Hematopoietic multipotent progenitor cell treated with erythropoietin and hydrocortisone succinate and interleukin-3 and kit ligand, for 15 days (in vitro differentiated cells): ENCODE data around the gene PDGFC.

Experiments used
- DNase-seq: peaks from one replicate; pipeline ENCODE4 v3.0.0-alpha.2; 2015; ENCODE audit warnings: low spot score

PDGFC gene

GRCh38 chr4:156971676-156972378, at the start of gene PDGFC:
Gene PDGFC, minus strand, starts transcription at chr4:156971799. Its CDS starts 896 bp downstream, at chr4:156970903.
- DNase-seq: peak; percentile 11

- no peak for DNase-seq
Measured at GRCh38 chr4:157020882-157021281, 49.3 kb upstream of the PDGFC start.

GRCh38 chr4:157018920-157019490, 47.4 kb upstream of the PDGFC start:
- DNase-seq: no peak

GRCh38 chr4:157014621-157015591, 43.3 kb upstream of the PDGFC start:
- DNase-seq: no peak

GRCh38 chr4:157013656-157014055, 42.1 kb upstream of the PDGFC start:
- DNase-seq: no peak

- no peak for DNase-seq
Measured at GRCh38 chr4:157012781-157013180, 41.2 kb upstream of the PDGFC start.

- no peak for DNase-seq
Measured at GRCh38 chr4:157012296-157012695, 40.7 kb upstream of the PDGFC start.

- no peak for DNase-seq
Measured at GRCh38 chr4:157010630-157011029, 39.0 kb upstream of the PDGFC start.

- no peak for DNase-seq
Measured at GRCh38 chr4:157005831-157006230, 34.2 kb upstream of the PDGFC start.

- DNase-seq: no peak
Measured at GRCh38 chr4:157005193-157005592, 33.6 kb upstream of the PDGFC start.

GRCh38 chr4:157004279-157005161, 32.9 kb upstream of the PDGFC start:
- no peak for DNase-seq

- peak; percentile 4 for DNase-seq
Measured at GRCh38 chr4:156999175-156999517, 27.5 kb upstream of the PDGFC start.

- no peak for DNase-seq
Measured at GRCh38 chr4:156998500-156999174, 27.0 kb upstream of the PDGFC start.

- no peak for DNase-seq
Measured at GRCh38 chr4:156992943-156993342, 21.3 kb upstream of the PDGFC start.

GRCh38 chr4:156991161-156991560, 19.6 kb upstream of the PDGFC start:
- DNase-seq: no peak

- no peak for DNase-seq
Measured at GRCh38 chr4:156983366-156983765, 11.8 kb upstream of the PDGFC start.

- no peak for DNase-seq
Measured at GRCh38 chr4:156981262-156981769, 9.7 kb upstream of the PDGFC start.

- no peak for DNase-seq
Measured at GRCh38 chr4:156977435-156978160, 6.0 kb upstream of the PDGFC start.

GRCh38 chr4:156976147-156976546, 4.5 kb upstream of the PDGFC start:
- no peak for DNase-seq

GRCh38 chr4:156975686-156976085, 4.1 kb upstream of the PDGFC start:
- no peak for DNase-seq
